ENCODE measurements around the gene ITGA7.
A peak's percentile ranks its signal among the peaks of the same experiment; 100 is the strongest.

ITGA7 gene

GRCh38 chr12:55663391-55663790, 44.3 kb downstream of the ITGA7 start:
- H3K4me3 ChIP-seq (ENCODE audit: low read length) = no peak overlapping the region
- no peaks in the 10 kb centered on the region for H3K36me3 ChIP-seq (ENCODE audit: control insufficient read depth, low read length)
- no peaks in the 10 kb centered on the region for H3K9me3 ChIP-seq (ENCODE audit: control insufficient read depth, insufficient read depth, low read length)
- H3K27me3 ChIP-seq (ENCODE audit: control insufficient read depth, low read length) = peaks cover 9% of the 10 kb centered on the region; the same call in 1 of the 2 replicates
- TF ChIP-seq CTCF (IDR thresholded peaks at IDR 0.05; ENCODE audit: low read depth, low read length, poor library complexity, severe bottlenecking) = no peak
- no peak for TF ChIP-seq EZH2phosphoT487 (IDR thresholded peaks at IDR 0.05; ENCODE audit: borderline replicate concordance, low read length)
- H4K20me1 ChIP-seq (ENCODE audit: control insufficient read depth, insufficient read depth, low read depth, low read length) = no peaks in the 10 kb centered on the region
- no peak overlapping the region for H3K4me2 ChIP-seq (ENCODE audit: low read length)
- no peaks in the 10 kb centered on the region for H3F3A ChIP-seq (ENCODE audit: control insufficient read depth, insufficient read depth)
- H3K27ac ChIP-seq (ENCODE audit: low read depth, low read length) = no peak overlapping the region
- H3K79me2 ChIP-seq (ENCODE audit: control insufficient read depth, low read length) = no peaks in the 10 kb centered on the region
- no peaks in the 10 kb centered on the region for H3K4me1 ChIP-seq (ENCODE audit: control insufficient read depth, low read length)
- no peaks in the 10 kb centered on the region for H3K9me2 ChIP-seq (replicated peaks; ENCODE audit: control insufficient read depth, low read length)

GRCh38 chr12:55659486-55660385, 48.0 kb downstream of the ITGA7 start:
- Histone ChIP-seq H3K27me3 (ENCODE audit: control insufficient read depth, low read length) (peaks cover 9% of the 10 kb centered on the region; the same call in 1 of the 2 replicates), H3K4me3 (ENCODE audit: low read length) (no peak overlapping the region), H3K36me3 (ENCODE audit: control insufficient read depth, low read length) (no peaks in the 10 kb centered on the region), H3K9me2 (replicated peaks; ENCODE audit: control insufficient read depth, low read length) (no peaks in the 10 kb centered on the region), H3K4me1 (ENCODE audit: control insufficient read depth, low read length) (no peaks in the 10 kb centered on the region), H4K20me1 (ENCODE audit: control insufficient read depth, insufficient read depth, low read depth, low read length) (no peaks in the 10 kb centered on the region), H3K4me2 (ENCODE audit: low read length) (no peak overlapping the region), H3K27ac (ENCODE audit: low read depth, low read length) (no peak overlapping the region), H3K9me3 (ENCODE audit: control insufficient read depth, insufficient read depth, low read length) (no peaks in the 10 kb centered on the region), H3K79me2 (ENCODE audit: control insufficient read depth, low read length) (no peaks in the 10 kb centered on the region), H3F3A (ENCODE audit: control insufficient read depth, insufficient read depth) (no peaks in the 10 kb centered on the region)
- TF ChIP-seq CTCF (IDR thresholded peaks at IDR 0.05; ENCODE audit: low read depth, low read length, poor library complexity, severe bottlenecking) (peak; percentile 37), EZH2phosphoT487 (IDR thresholded peaks at IDR 0.05; ENCODE audit: borderline replicate concordance, low read length) (no peak)

GRCh38 chr12:55658635-55659391, 48.9 kb downstream of the ITGA7 start:
- peaks cover 9% of the 10 kb centered on the region; the same call in 1 of the 2 replicates for H3K27me3 ChIP-seq (ENCODE audit: control insufficient read depth, low read length)
- no peaks in the 10 kb centered on the region for H3K4me1 ChIP-seq (ENCODE audit: control insufficient read depth, low read length)
- H3K9me3 ChIP-seq (ENCODE audit: control insufficient read depth, insufficient read depth, low read length) = no peaks in the 10 kb centered on the region
- H3K9me2 ChIP-seq (replicated peaks; ENCODE audit: control insufficient read depth, low read length) = no peaks in the 10 kb centered on the region
- no peaks in the 10 kb centered on the region for H3K36me3 ChIP-seq (ENCODE audit: control insufficient read depth, low read length)
- no peaks in the 10 kb centered on the region for H3F3A ChIP-seq (ENCODE audit: control insufficient read depth, insufficient read depth)
- H3K79me2 ChIP-seq (ENCODE audit: control insufficient read depth, low read length) = no peaks in the 10 kb centered on the region
- H3K27ac ChIP-seq (ENCODE audit: low read depth, low read length) = no peak overlapping the region
- H3K4me2 ChIP-seq (ENCODE audit: low read length) = no peak overlapping the region
- no peak for TF ChIP-seq CTCF (IDR thresholded peaks at IDR 0.05; ENCODE audit: low read depth, low read length, poor library complexity, severe bottlenecking)
- TF ChIP-seq EZH2phosphoT487 (IDR thresholded peaks at IDR 0.05; ENCODE audit: borderline replicate concordance, low read length) = no peak
- no peak overlapping the region for H3K4me3 ChIP-seq (ENCODE audit: low read length)
- no peaks in the 10 kb centered on the region for H4K20me1 ChIP-seq (ENCODE audit: control insufficient read depth, insufficient read depth, low read depth, low read length)
